Stimulated activated CD4-positive, alpha-beta T cell treated with anti-CD3 and anti-CD28 coated beads, Interleukin-1b, Interleukin-23, amount 100 ng/mL, for 1 hour (primary cell): ENCODE data around the gene KIF5B.
"Not testable (repeated sequence)": the region's sequence is repeated elsewhere in the genome, so short reads cannot be mapped to it uniquely, and the experiment has no call there.

Source experiments
- DNase-seq, 2 donors: peaks; one replicate each; pipeline ENCODE4 v3.0.0-alpha.2; 2020; ENCODE audit warnings: low read depth in 2 of 2

Gene KIF5B

DNA sequence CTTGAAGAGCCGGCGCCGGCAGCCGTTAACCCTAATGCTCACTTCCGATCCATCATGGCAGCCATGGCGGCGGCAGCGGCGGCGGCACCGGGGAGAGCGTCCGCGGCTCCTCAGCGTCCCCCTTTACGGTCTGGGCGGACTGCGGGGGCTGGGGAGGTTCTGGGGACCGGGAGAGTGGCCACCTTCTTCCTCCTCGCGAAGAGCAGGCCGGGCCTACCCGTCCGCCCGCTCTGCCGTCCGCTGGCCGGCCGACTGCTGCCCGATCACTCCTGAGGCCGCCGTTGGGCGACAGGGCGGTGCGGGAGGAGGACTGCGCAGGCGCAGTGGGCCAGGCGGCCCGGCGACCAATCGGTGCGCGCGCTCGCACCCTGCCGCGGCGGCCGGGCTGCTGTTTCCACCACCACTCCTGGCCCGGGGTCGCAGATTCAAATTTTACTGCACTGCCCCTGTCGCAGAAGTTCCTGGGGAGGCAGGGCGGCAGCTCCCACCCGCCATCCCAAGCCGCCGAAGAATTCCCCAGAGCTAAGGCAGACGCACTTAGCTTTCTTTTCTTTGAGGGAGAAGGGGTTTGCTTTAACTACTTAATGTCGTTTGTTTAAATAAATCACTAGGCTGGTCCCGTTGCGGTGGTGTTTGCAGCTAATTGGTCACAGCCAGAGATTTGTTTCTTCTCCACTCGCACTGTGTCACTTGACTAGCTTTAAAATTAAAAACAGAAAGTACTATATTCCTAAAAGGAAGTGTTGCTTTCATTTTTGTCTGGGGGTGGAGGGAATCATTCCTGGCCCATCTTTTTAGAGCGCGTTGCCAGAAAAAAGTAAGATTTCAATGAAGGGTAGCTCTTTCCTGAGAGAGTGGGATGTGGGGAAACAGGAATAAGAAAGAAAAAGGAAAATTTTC, at the start of gene KIF5B:
TSS of gene KIF5B (minus strand) at position 290 of the 900 bp plus-strand sequence. CDS start 452 bp downstream, outside the sequence.
- peak; percentile 64 to 70 for DNase-seq

DNA sequence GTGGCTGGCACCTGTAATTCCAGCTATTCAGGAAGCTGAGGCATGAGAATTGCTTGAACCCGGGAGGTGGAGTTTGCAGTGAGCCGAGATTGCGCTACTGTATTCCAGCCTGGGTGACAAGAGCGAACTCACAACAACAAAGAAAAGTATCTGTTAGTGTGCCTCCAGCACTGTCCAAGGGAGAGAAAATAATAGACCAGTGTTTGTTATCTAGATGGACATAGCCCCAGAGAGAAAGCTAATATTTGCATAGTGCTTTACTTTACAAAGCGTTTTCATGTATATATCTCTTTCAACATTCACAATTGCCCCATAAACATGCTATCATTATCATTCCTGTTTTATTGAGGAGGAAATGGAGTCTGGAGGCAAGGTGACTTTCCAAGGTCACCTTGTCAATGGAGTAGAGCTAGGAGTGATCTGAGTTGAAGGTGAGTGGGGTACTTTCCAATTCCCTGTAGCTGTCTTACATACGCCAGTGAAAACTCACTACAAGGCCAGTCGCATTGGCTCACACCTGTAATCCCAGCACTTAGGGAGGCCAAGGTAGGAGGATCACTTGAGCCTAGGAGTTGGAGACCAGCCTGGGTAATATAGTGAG, 49.7 kb upstream of the KIF5B start:
- DNase-seq = no peak

DNA sequence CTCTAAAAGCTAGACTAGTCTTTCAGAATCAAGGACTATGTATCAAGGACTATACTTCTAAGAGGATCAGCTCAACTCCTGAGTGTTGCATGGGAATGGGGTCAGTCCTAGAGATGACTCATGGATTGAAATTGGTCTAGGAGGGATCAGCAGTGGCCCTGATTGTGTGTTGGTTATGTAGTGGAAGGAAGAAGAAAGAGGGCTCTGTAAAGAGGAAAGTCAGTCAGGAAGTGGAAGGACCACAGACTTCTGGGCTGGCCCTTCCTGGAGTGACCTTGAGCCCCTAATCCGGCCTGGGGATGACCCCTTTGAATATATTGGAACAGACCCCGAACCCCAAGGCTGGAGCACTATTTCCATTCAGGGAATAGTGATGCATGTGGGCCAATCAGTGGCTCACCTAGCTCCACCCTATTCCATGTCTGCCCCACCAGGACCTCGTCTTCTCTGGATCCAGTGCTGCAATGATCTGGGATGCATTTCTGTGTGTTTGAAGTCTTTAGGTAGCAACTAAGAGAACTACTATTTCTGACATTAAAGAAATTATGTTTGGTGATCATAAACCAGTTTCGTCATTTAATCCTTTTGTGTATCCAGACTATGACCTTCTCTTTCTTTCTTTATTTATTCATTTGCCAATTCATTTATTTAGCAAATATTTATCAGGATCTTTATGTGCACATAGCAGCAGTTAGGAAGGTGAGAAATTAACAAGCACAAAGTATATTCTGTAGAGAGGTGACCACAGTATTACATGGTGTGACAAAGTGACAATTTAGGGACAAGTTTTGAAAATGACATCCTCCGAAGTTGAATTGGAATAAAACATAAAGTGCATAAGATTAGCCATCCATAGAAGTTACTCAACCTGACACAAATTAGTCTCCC, 48.6 kb upstream of the KIF5B start:
- DNase-seq = no peak

- DNase-seq = no peak
These were observed 48.0 kb upstream of the KIF5B start for GRCh38 chr10:32104181-32104580.

GRCh38 chr10:32103721-32104120, 47.5 kb upstream of the KIF5B start:
- no peak for DNase-seq

DNA sequence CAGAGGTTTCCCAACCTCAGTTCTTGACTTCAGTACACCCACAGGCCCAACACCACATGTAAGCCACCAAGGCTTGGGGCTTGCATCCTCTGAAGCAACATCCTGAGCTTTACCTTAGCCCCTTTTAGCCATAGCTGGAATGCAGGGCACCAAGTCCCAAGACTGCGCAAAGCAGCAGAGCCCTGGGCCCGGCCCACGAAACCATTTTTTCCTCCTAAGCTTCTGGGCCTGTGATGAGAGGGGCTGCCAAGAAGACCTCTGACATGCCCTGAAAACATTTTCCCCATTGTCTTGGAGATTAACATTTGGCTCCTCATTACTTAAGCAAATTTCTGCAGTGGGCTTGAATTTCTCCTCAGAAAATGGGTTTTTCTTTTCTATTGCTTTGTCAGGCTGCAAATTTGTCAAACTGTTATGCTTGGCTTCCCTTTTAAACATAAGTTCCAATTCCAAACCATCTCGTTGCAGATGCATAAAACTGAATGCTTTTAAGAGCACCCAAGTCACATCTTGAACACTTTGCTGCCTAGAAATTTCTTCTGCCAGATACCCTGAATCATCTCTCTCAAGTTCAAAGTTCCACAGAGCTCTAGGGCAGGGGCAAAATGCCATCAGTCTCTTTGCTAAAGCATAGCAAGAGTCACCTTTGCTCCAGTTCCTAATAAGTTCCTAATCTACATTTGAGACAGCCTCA, 42.5 kb upstream of the KIF5B start:
- not testable (repeated sequence) for DNase-seq

- DNase-seq = no peak
These were observed 39.0 kb upstream of the KIF5B start for GRCh38 chr10:32095116-32095733.

DNA sequence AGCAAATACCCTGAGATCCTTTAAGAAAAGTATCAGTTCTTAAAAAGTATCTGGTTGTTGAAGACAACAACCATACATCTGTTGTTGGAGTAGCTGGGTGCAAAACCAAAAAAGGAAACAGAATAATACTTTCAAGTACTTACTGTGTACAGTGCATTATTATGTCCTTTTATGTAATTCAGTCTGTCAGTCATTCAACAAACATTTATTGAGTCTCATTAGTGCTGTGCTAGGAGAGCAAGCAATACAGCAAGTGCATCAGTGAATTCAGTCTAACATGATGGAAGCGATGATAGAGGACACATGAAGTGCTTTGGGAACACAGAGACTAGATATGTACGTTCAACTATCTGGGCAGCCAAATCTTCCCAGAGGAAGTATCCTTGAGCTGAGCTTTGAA, 37.4 kb upstream of the KIF5B start:
- DNase-seq = no peak

DNA sequence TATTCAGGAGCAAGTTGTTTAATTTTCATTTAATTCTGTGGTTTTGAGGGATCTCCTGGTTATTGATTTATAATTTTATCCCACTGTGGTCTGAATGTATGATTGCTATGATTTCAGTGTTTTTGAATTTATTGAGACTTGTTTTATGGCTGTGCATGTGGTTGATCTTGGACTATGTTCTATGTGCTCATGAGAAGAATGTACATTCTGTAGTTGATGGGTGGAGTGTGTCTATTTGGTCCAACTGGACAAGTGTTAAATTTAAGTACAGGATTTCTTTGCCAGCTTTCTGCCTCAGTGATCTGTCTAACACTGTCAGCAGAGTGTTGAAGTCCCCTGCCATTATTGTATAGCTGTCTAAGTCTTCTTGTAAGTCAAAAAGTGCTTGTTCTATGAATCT, 34.8 kb upstream of the KIF5B start:
- DNase-seq = no peak

GRCh38 chr10:32084185-32084851, 28.1 kb upstream of the KIF5B start:
- no peak for DNase-seq

GRCh38 chr10:32077896-32078485, 21.8 kb upstream of the KIF5B start:
- DNase-seq = no peak

DNA sequence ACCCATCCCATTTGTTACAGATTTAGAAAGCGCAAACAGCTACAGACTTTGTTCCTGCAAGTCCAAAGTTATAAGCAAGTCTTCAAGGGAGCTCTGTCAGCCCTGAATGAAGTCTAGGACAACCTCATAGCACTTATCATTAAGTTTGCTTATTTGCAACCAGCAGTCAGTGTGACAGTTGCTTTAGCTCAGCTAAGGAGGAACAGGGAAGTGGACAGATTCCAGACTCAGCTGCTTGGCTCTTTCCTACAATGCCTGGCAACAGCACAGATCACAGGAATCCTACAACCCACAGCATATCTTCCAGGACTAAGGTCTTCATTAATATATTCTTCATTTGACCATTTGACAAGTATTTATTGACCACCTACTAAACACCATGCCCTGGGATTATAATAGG, 17.4 kb upstream of the KIF5B start:
- DNase-seq = no peak

DNA sequence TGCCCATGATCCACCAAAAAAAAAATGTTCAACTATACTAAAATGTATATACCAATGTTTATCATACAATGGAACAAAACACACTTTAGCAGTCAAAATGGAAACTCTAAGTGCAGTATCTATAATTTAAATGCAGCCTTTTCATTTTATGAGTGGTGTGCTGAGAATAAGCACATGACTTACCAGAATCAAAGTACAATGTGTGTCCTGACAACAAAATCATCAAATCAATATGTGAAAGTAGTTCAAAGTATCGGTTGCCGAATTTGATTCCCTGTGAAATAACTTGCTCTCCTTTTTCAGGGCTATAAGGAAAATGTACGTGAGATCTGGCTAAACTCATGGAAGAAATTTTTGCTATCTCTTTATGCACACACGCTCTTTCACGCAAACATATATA, 16.9 kb upstream of the KIF5B start:
- DNase-seq = no peak

GRCh38 chr10:32072025-32072800, 16.0 kb upstream of the KIF5B start:
- no peak for DNase-seq

DNA sequence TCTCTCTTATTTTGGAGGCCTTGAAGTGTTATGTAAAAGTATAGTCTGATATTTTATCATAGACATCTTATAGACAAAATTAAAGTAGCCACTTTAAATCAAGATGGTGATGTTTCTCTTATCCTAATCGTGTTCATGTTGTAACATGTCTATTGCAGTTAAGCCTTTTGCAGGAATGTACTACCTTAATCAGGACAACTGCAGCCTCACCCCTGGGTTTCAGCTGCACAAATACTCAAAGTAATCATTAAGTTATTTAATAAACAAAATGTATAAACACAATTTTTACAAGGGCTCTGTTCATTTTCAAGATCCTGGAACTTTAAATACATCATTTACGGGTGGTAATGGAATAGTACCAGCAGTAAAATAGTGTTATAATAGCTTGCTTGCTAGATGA, 14.4 kb upstream of the KIF5B start:
- DNase-seq = no peak

DNA sequence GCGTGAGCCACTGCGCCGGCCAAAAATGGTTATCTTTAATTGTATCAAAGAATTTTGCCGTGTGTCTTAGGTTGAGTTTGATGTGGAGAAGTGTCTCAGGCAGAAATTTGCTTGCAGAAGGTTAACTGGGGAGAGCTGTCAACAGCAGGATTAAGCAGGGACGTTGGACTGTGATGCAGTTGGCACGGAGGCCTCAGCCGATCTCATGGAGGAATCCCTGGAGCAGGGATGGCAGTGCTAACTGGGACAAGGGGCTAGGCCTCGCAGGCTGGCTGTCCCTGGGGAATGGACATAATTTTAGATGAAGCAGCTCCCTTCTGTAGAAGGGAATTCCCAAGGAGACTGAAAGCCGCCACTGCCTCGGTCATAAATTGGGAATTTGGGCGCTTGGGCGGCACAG, 12.3 kb upstream of the KIF5B start:
- DNase-seq = no peak

GRCh38 chr10:32067931-32068330, 11.7 kb upstream of the KIF5B start:
- DNase-seq = not testable (repeated sequence)

DNA sequence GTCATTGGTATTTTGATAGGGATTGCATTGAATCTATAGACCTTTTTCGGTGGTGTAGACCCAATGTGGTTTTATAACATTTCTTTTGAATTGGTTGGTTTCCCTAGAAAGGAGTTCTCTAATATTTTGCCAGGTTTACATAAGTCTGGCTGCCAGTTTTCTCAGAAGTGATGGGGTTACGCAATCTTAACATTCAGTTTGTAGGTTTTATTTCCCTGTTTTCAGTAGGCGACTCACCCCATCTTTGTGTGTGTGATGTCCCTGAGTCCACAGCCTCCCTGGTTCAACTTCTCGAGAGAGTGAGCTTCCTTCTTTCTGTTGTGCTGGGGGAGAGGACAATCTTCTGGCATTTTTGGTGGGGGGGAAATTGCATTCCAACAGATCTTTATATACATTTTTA, 9.6 kb upstream of the KIF5B start:
- DNase-seq = no peak

GRCh38 chr10:32061440-32061839, 5.2 kb upstream of the KIF5B start:
- DNase-seq = no peak
